ENCODE measurements around the gene RAB34.
"Not testable (repeated sequence)": the region's sequence is repeated elsewhere in the genome, so short reads cannot be mapped to it uniquely, and the experiment has no call there.

The RAB34 gene

DNA sequence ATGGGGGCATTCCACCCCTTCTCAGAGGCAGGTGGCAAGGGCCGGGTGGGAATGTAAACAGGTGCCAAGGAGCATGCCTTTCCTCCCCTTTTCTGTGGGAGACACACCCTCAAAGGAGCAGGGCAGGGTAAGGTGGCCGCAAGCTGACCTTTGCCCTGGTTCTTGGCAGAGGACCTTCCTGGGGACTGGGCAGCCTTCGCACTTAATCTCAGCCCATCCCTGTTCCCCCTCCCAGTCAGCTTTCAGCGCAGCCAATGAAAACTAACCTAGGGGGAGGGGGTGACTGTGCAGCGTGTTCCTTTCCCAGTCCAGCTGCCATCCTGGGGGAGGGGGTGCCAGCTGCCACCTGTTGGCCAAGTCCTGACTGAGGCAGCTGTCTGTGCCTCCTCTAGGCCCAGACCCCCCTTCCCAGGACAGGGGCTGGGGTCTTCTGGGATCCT lies 29.0 kb upstream of the RAB34 start:
- no peak for DNase-seq (ENCODE audit: low read depth)

DNA sequence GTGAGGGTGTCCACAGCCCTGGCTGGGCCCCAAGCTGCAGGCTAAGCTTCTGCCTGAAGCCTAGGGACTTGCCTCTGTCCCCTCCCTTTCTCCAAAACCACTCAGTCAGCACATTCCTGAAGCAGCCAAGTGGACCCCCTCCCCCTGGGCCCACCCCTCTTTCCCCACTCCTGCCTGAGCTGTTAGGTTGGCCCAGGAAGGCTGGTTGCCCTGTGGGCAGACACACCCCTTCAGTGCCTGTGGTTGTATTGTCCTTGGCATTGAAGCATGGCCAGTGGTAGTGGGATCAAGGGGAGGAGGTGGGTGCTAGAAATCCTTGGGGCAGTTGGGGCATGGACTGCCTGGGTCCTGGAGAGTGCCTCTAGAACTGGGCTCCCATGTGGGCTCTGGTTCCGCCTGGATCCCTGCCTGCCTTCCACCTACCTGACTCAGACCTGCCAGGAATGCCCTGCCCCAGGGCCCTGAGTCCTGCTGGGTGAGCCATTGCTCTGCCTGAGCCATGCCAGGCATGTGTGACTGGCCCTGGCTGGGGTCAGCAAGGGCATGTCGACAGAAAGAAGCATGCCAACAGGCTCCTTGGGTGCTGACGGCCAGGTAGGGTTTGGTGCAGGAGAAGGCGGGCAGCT lies 28.2 kb upstream of the RAB34 start:
- no peak for DNase-seq (ENCODE audit: low read depth)

DNA sequence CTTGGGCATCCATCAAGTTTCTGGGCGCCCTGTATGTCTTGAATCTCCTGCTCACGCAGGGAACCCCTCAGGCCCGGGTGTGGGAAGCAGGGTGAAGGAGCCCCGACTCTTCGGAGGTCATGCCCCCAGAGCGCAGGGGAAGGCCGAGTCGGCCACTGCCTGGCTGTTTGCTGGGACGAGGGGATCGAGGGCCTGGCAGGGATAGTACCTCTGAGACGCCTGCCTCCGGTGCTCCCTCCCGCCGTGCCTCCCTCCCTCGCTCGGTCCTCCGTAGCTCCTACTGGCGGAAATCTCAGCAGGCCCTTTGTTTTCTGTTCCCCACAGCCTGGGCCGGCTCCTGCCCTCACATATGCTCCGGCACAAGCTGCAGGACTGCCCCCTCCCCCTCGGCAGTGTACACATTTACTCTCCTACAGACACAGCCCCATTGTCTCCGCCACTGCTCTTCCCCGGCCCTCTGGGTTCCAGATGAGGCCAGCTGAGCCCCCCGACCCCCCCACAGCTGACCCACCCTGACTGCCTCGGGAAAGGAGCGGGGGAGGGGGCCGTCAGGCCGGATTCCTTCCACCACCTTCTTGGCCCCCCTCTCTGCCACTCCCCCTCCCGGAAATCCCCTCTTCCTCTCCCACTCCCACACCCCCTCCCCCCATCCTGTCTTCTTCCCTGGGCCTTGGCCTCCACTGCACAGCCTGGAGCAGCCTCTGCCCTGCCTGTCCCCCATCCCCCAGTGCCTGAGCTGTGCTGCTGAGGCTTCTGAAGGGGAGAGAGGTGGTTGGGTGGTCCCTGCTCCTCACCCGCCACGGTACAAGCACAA lies 27.5 kb upstream of the RAB34 start:
- no peak for DNase-seq (ENCODE audit: low read depth)

DNA sequence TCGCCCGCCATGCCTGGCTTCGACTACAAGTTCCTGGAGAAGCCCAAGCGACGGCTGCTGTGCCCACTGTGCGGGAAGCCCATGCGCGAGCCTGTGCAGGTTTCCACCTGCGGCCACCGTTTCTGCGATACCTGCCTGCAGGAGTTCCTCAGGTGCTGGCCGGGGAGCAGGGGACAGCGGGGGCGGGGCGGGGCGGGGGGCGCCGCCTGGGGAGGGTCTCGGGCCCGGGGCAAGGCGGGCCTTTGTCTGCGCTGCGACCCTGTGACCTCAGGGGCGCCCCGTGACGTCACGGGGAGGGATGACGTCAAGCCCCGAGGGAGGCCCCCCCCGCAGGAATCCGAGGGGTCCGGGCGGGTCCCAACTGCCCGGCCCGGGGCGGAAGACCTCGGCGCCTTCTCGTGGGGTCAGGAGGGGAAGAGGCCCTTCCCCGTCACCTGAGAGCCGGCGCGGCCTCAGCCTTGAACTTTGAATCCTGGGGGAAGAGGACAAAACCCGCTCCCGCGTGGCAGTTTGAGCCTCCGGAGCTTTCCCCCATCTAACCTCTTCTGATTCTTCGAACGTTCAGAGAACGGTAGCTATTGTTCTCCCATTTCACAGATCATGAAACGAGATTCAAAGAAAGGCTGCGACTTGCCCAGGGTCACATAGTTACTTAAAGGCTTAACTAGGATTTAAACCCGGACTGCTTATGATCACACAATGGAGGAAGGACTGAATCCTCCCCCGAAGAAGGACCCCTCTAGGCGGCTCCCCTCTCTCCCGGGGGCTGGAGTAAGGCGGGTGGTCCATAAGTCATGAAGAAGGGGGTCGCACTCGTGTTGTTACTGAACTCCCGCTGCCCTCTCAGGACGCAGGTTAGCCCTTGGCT lies 26.7 kb upstream of the RAB34 start:
- peak; percentile 49 for DNase-seq (ENCODE audit: low read depth)

DNA sequence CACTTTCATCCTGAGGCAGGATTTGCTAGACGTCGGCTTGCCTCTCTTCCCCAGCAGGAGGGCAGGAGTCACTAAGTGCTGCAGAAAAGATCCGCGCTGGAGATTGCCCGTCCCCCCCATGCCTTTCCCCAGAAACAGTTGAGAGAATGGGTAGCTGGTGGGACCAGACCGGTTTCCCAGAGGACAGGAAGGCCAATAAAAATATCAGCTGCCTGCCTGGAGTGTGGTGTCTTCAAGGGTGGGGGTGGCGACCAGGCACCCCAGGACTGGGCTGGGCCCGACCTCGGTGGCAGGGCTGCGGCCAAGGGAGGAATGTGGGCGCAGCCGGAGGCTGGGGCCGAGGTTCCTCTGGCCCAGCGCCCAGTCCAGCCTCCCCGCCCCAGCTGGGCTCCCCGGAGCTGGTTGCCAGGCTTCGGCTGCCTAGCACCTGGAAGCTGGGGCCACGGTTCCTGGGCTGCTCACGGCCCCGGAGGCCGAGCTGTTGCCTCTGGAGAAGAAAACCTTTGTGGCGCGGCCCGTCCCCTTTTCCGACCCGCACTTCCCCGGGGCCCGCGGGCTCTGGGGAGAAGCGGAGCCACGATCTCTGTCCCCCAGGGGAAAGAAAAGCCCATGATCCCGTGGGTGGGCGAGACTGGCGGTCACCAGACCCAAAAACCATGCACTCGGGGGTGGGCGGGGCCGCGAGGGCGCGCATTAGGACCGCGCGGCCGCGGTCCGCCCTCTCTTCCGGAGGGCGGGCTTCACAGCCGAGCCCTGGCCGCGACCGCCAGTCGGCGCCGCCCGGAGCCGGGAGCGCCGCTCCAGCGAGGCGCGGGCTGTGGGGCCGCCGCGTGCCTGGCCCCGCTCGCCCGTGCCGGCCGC lies 25.8 kb upstream of the RAB34 start, which contains the start of gene TRAF4:
Gene TRAF4, plus strand, starts transcription at position 769 of the 861 bp plus-strand sequence. CDS start 102 bp downstream, outside the sequence.
- peak; percentile 57 for DNase-seq (ENCODE audit: low read depth)

DNA sequence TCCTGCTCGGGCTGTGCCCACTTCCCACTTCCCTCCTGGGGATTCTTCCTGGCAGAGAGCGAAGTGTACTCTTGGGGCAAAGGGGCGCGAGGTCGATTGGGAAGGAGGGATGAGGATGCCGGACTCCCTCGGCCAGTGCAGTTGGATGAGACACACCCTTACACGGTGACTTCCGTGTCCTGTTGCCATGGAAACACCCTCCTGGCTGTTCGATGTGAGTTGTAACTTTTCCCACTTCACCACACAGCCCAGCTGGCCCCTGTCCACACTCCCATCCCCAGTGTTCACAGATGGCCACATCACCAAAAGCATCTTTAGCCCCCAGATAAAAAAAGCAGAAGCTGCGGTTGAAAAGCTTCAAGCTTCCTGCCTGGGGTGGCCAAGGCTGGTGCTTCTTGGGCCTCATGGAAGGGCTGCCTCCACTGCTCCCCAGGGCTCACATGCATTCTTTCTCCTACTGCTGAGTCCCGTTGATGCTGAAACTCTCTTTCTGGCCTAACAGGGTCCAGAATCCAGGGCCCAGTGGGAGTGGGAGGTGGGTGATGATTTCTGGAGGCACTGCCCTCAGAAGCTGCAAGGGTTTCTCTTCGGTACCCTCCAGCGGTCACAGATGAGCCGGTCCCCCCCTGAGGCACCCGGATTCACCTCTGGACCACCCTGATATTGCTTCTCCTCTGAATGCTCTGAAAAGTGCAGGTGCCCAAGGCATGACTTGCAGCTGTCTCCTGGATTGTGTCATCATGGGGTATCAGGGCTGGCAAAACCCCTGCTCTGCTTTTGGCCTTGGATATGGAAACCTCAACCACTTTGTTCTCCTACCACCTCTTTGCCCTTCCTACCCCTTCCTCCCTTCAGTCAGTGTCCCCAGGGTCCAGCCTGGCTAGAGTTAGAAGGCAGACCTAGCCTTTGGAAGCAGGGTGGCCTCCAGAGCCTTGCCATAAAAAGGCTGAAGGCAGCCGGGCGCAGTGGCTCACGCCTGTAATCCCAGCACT lies 24.0 kb upstream of the RAB34 start:
- no peak for DNase-seq (ENCODE audit: low read depth)

DNA sequence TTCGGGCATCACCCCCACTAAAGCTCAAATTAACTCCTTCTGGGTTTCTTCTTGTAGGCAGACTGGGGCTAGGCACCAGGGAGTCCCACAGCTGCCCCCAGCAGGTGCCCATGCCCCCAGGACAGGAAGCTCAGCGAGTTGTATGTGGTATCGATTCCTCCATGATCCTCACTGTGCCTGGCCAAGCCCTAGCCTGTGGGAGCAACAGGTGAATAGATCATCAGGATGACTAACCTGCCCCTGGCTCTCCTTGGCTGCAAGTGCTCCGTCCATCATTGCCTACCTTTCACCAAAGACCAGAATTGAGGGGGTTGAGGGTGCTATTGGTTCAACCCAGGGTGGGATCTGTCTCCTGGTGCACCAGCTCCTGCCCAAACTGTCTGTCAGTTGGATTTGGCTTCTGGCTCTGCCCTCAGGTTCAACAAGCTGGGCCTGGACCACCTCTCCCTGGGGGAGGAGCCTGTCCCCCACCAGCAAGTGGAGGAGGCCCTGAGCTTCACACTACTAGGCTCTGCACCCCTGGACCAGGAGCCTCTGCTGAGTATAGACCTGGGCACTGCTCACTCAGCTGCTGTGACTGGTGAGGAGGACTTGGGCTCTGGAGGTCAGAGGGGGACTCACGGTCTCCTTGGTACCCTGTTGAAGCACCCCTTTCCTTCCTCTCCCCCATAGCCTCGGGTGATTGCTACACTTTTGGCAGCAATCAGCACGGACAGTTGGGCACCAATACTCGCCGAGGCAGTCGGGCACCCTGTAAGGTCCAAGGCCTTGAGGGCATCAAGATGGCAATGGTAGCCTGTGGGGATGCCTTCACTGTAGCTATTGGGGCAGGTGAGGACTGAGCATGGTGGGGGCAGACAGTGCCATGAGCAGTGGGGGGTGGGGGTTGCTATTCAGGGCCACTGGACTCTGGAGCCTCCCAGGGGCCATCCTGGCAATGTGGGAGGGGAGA lies 23.0 kb upstream of the RAB34 start:
- DNase-seq (ENCODE audit: low read depth): no peak

DNA sequence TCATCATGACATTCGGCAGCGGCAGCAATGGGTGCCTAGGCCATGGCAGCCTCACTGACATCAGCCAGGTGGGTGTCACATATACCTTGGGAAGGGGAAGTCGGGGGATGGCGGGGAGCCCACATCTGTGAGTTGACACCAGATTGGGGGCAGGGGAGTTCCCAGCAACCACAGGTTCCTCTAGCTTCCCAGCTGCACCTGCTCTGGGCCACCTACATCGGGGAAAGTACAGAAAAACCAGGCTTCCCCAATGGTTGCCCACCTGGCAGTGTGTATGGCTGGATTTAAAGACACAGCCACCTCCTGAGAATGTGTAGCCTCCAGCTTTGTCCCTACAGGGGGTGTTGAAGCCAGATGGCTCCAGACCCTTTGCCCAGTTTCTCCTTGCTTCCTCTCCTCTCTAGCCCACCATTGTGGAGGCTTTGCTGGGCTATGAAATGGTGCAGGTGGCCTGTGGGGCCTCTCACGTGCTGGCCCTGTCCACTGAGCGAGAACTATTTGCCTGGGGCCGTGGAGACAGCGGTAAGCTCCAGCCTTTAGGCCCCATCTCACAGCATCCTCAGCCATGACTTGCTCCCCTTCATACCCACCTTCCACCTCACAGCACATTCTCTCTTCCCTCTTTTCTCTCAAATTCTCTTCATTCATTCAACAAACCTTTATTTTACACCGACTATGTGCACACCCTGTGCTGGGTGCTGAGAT lies 21.2 kb upstream of the RAB34 start:
- DNase-seq (ENCODE audit: low read depth): peak; percentile 56

DNA sequence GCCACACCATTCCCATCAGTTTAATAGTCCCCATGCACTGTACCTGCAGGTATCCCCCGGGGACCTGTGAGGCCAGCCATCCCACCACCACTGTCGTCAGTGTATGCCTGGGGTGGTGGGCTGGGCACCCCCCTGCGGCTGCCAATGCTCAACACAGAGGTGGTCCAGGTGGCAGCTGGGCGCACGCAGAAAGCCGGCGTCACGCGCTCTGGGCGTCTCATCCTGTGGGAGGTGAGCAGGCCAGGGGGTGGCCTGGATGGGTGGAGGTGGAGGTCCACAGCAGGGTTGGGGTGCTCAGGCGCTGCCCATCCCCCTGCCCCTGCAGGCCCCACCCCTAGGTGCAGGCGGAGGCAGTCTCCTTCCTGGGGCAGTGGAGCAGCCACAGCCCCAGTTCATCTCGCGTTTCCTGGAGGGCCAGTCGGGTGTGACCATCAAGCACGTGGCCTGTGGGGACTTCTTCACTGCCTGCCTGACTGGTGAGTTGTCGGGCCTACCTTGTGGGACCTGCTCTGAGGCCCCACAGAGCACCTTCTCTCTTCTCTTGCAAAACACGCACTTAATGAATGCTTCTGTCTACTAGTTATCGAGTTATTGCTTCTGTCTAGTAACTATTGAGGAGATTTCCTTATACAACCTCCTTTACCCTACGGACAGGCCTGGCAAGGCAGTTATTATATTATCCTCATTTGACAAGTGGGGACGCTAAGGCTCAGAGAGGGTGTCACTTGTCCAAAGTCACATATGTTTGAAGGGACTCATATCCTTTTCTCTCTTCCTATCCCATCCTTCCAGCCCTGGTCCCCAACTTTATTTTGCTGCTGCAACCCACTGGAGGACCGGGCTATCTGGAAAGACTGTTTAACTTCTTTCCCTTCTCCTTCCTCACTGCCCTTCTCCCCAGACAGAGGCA lies 20.4 kb upstream of the RAB34 start:
- DNase-seq (ENCODE audit: low read depth): no peak

DNA sequence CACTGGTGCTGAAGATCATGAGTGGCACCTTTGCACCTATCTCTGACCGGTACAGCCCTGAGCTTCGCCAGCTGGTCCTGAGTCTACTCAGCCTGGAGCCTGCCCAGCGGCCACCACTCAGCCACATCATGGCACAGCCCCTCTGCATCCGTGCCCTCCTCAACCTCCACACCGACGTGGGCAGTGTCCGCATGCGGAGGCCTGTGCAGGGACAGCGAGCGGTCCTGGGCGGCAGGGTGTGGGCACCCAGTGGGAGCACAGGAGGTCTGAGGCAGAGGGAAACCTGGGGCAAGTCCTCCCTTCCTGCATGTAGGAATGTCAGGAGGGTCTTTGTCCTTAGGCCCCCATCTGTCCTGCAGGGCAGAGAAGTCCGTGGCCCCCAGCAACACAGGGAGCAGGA lies 19.6 kb upstream of the RAB34 start:
- no peak for DNase-seq (ENCODE audit: low read depth)

DNA sequence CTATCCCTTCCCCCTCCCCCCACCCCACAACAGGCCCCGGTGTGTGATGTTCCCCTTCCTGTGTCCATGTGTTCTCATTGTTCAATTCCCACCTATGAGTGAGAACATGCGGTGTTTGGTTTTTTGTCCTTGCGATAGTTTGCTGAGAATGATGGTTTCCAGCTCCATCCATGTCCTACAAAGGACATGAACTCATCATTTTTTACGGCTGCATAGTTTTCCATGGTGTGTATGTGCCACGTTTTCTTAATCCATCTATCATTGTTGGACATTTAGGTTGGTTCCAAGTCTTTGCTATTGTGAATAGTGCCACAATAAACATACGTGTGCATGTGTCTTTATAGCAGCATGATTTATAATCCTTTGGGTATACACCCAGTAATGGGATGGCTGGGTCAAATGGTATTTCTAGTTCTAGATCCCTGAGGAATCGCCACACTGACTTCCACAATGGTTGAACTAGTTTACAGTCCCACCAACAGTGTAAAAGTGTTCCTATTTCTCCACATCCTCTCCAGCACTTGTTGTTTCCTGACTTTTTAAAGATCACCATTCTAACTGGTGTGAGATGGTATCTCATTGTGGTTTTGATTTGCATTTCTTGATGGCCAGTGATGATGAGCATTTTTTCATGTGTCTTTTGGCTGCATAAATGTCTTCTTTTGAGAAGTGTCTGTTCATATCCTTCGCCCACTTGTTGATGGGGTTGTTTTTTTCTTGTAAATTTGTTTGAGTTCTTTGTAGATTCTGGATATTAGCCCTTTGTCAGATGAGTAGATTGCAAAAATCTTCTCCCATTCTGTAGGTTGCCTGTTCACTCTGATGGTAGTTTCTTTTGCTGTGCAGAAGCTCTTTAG lies 18.5 kb upstream of the RAB34 start:
- not testable (repeated sequence) for DNase-seq (ENCODE audit: low read depth)

DNA sequence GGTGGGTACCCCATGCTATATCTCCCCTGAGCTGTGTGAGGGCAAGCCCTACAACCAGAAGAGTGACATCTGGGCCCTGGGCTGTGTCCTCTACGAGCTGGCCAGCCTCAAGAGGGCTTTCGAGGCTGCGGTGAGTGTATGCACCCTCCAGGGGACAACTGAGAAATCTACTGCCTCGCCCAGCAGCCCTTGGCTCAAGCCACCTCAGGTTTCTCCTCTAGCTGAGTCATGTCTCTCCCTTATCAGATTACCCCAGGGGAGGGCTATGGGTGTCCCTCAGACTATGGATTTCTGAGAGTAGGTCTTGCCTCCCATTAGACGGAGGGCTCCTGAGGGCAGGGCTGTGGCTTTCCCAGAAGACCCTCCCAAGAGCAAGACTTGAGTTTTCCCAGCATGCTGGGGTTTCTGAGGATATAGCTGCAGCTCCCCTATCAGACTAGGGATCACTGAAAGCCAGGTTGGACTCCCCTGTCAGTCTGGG lies 17.6 kb upstream of the RAB34 start:
- no peak for DNase-seq (ENCODE audit: low read depth)

DNA sequence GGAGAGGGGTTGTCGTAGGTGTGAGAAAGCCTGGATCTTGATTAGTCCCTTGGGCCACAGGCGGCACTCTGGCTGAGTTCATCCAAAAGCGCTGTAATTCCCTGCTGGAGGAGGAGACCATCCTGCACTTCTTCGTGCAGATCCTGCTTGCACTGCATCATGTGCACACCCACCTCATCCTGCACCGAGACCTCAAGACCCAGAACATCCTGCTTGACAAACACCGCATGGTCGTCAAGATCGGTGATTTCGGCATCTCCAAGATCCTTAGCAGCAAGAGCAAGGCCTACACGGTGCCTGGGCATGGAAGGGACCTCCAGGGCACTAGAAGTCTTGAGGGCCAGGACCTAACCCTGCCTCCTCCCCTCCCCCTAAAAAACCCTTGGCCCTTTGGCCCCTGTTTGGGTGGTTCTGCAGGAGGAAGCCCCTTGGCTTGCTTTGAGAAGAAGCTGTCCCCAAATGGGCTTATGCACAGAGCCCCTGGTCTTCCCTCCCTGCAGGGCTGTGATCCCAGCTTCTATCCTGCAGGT lies 17.1 kb upstream of the RAB34 start:
- no peak for DNase-seq (ENCODE audit: low read depth)

DNA sequence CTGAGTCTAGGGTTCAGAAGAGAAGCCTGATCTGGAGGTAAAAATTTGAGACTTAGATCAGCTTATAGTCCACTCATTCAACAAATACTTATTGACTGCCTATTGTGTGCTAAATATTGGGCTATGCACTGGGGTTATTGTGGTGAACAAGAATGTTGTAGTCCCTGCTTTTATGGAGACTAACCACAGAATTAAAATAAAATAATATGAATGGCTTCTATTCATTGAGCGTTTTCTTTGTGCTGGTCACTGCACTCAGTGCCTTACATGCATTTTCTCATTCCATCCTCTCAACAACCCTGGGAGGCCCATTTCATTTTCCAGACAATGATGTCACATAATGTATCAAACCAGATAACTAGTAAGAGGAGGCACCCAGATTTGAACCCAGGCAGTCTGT lies 15.7 kb upstream of the RAB34 start:
- DNase-seq (ENCODE audit: low read depth): no peak

DNA sequence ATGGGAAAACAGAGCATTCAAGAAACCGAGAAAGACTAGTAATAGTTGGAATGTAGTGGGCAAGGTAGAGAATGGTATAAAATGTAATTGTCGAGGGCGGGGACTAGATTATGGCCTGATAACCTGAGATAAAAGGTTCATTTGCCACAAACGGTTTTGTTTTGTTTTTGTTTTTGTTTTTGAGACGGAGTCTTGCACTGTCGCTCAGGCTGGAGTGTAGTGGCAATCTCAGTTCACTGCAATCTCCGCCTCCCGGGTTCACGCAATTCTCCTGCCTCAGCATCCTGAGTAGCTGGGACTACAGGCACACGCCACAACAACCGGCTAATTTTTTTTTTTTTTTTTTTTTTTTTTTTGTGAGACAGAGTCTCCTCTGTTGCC lies 12.3 kb upstream of the RAB34 start:
- DNase-seq (ENCODE audit: low read depth): no peak
